Middle frontal gyrus (tissue), 1 donor: ENCODE measurements around the gene SPRR2B.
"Not testable (repeated sequence)": the region's sequence is repeated elsewhere in the genome, so short reads cannot be mapped to it uniquely, and the experiment has no call there.

Source experiments
- DNase-seq: peaks from one replicate; pipeline ENCODE4 v3.0.0-alpha.2; 2015; ENCODE audit warnings: low spot score; ENCODE audit errors: extremely low spot score

The SPRR2B gene

GRCh38 chr1:153071511-153071910 lies at the start of gene SPRR2B:
TSS of gene SPRR2B (minus strand) at chr1:153071611. CDS start at chr1:153070839, 772 bp downstream.
- DNase-seq = no peak

GRCh38 chr1:153120945-153121344 lies 49.5 kb upstream of the SPRR2B start:
- no peak for DNase-seq

DNA sequence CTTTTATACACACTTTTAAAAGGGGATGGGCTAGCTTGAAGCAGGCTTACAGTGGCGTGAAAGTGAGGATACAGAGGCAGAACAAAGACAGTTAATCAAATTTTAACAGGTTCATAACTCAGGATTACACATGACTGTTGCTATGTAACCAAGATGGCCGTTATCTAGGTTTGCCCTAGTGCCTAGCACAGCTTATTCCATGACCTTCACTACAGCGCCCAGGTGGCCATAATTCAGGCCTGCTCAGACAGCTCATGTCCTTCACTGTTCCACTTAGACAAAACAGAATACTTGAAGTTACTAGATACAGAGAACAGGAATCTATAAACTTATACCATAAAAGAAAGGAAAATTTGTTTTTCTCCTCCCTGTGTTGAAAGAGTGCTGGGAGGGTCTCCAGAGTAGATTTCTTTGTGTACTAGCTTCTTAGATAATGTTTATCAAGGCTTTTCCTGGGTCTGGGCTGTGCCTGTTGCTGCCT lies 48.1 kb upstream of the SPRR2B start:
- no peak for DNase-seq

DNA sequence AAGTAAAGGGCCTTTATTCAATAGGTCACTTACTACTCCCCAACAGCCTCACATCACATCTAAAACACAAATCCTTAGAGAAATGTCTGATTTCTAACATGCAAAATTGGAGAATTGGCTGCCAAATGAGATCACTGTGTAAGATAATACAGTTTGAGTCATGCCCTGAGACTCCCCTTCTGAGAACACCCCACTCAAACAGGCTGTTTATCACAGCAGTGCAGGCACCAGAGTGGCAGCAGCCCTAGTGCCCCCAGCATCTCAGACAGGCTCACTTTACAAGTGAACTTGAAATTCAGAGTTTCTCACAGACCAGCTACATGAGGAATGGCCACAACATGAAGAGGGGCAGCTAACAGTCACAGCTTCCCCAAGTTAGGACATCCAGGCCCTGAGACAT lies 43.9 kb upstream of the SPRR2B start:
- DNase-seq = not testable (repeated sequence)

DNA sequence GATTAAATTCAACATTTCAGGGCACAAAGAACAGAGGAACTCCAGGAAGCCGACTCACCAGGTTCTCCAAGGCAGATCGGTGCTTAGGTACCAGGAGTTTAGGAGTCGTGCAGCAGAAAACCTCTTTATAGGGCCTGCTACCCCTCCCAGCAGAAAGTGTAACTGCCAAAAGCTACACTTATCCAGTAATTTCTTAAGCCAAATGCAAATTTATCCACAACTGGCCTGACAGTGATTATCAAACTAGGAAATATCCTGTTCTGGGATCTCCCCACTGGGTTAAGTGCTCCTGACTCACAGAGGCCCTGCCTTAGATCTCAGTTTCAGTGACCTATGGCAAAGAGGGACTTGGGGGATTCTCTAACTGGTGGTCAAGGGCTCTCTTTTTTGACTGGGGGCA lies 42.0 kb upstream of the SPRR2B start, which contains the start of gene SPRR2F:
Gene SPRR2F (minus strand): TSS at position 101 of the 400 bp plus-strand sequence. CDS start 783 bp downstream, outside the sequence.
- no peak for DNase-seq

DNA sequence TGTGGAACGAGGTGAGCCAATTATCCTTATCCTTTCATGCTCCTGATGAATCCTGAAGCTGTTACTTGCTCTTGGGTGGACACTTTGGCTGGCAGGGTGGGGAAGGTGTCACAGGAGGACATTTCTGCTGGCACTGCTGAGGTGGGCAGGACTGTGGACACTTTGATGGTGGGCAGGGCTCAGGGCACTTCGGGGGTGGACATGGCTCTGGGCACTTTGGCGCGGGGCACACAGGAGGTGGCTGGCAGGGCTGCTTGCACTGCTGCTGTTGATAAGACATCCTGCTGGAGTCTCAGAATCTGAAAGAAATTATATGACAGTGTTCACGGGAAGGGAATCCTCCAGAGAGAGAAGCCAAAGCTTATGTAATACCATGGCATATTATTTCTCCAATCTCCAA lies 41.0 kb upstream of the SPRR2B start:
- not testable (repeated sequence) for DNase-seq

- DNase-seq = no peak
These were observed 28.8 kb upstream of the SPRR2B start for GRCh38 chr1:153100245-153100644.

- DNase-seq = no peak
These were observed 28.1 kb upstream of the SPRR2B start for GRCh38 chr1:153099461-153100045.

DNA sequence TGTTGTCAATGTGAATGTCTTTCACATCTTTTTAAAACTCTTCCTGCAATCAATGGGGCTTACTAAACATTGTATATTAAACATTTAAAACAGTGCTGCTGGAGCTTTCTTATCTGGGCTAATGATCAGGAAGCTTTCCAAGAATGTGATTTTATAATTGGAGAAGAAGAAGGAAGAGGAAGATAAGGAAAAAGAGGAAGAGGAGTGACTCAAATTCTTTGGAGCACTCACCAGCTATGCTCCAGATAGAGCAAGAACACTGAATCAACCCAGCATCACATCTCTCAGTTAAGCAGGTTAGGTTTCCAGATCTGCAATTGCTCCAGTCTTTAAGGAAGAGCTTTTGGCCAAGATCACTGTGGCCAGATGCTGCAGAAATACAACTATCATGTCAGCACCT lies 24.4 kb upstream of the SPRR2B start:
- DNase-seq = no peak

DNA sequence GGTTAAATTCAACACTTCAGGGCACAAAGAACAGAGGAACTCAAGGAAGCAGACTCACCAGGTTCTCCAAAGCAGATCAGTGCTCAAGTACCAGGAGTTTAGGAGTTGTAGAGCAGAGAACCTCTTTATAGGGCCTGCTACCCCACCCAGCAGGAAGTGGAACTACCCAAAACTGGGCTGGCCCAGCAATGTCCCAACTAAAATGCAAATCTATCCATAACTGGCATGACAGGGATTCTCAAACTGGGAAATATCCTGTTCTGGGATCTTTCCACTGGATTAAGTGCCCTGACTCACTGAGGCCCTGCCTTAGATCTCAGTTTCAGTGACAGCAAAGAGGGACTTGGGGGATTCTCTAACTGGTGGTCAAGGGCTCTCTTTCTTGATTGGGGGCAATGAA lies 23.0 kb upstream of the SPRR2B start, which contains the start of gene SPRR2E:
Gene SPRR2E (minus strand): TSS at position 101 of the 400 bp plus-strand sequence. CDS start 775 bp downstream, outside the sequence.
- no peak for DNase-seq

- DNase-seq = no peak
These were observed 16.2 kb upstream of the SPRR2B start for GRCh38 chr1:153087652-153088051.

DNA sequence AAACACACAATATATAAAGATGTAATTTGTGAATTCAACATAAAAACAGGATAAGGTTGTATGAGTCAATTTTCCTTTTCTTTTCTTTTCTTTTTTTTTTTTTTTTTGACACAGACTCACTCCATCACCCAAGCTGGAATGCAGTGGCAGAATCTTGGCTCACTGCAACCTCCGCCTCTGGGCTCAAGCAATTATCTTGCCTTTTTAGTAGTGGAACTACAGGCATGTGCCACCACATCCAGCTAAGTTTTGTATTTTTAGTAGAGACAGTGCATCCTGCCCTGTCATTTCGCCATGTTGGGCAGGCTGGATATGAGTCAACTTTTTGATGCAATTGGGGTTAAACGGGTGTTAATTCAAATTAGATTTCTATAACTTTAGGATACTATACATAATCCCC lies 10.3 kb upstream of the SPRR2B start:
- no peak for DNase-seq

GRCh38 chr1:153072806-153073726 lies 1.7 kb upstream of the SPRR2B start:
- DNase-seq = no peak

GRCh38 chr1:153070243-153070642 lies 1.2 kb downstream of the SPRR2B start:
- DNase-seq = no peak

DNA sequence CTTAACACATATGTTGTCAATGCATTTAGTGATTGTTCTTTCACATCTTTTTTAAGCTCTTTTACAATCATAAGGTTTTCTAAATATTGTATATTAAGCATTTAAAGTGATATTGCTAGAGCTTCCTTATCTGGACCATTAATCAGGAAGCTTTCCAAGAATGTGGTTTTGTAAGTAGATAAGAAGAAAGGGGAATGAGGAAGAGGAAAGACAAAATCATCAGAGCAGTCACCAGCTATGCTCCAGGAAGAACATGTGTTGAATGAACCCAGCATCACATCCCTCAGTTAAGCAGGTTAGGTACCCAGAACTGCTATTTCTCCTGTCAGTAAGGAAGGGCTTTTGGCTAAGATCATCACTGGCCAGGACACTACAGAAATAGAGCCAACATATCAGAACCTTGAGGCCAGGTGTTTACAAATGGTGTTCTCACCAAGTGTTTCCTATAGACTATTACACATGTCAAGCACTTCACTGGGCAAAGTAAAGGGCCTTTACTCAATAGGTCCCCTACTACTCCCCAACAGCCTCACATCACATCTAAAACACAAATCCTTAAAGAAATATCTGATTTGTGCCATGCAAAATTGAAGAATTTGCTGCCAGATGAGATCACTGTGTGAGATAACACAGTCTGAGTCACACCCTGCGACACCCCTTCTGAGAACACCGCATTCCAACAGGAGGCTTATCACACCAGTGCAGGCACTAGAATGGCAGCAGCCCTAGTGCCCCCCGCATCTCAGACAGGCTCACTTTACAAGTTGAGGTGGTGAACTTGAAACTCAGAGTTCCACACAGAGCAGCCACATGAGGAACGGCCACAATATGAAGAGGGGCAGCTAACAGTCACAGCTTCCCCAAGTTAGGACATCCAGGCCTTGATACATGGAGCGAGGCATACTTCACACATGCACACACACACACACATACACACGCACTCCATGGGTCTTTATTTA lies 12.3 kb downstream of the SPRR2B start:
- no peak for DNase-seq

DNA sequence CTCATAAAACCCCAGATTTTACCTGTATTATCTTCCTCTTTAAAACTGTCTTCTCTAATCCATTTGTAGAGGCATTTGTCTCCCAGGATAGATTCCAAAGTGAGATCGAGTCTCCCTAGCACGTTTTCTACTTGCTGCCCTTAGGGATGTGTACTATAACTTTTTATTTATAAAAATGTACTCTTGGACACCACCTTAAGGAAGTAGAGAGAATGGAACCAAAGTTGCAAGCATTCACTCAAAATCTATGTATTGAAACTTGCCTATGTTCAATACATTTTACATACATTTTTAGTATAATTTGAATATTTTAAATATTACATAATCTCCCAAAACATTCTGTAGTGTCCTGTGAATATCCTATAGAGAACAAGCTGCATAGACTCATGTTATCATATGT lies 13.3 kb downstream of the SPRR2B start:
- no peak for DNase-seq

DNA sequence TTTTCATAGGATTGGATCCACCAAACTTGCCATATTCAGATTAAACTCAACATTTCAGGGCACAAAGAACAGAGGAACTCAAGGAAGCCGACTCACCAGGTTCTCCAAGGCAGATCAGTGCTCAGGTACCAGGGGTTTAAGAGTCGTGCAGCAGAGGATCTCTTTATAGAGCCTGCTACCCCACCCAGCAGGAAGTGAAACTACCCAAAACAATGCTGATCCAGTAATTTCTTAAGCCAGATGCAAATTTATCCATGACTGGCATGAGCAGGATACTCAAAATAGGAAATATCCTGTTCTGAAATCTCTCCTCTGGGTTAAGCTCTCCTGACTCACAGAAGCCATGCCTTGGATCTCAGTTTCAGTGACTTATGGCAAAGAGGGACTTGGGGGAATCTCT lies 14.0 kb downstream of the SPRR2B start, which contains the start of gene SPRR2A:
Gene SPRR2A (minus strand): TSS at position 138 of the 400 bp plus-strand sequence. CDS start 777 bp downstream, outside the sequence.
- no peak for DNase-seq

GRCh38 chr1:153056111-153056510 lies 15.3 kb downstream of the SPRR2B start:
- DNase-seq = not testable (repeated sequence)

DNA sequence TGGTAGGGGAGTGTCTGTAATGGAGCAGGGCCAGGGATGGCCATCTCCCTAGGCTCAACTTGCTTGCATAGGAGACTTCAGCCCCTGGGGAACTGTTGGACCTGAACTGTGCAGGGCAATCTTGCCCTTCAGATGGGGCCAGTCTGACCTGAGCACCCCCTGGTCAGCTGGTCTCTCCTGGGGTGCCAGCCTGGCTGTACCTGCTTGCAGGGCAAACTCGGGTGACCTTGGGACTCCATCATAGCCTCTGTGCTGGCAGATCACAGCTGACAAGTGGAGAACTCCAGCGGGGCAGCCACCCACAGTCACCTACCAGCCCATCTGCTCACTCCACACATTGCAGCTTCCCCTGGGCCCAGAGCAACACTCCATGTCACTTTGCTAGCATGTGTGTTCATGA lies 22.2 kb downstream of the SPRR2B start:
- DNase-seq = no peak

- DNase-seq = no peak
These were observed 30.3 kb downstream of the SPRR2B start, which contains the start of gene SPRR2D for GRCh38 chr1:153040950-153041631. TSS of gene SPRR2D (minus strand) at chr1:153041120. CDS start at chr1:153040346, 774 bp downstream.
